A673 (cell line): ENCODE results near the gene SNRPA1. TPM values are rescaled to one million over a fixed set of nuclear protein-coding genes. Genes with fewer than 3 reads are reported as not detected.

Experiments used
- BruUV-seq: library from RNA; stranded (reverse); fragments of 400-500 nt; replicated peaks from 2 replicates; lab custom pipeline; 2021; lab: Mats Ljungman, UMichigan
- CTCF ChIA-PET: fragments of 300-600 bp; sonication (Branson Sonifier 250); formaldehyde crosslinking; loops from one replicate; lab custom pipeline; 2022; ENCODE audit warnings: antibody characterized with exemption; lab: Charles Lee
- POLR2A ChIA-PET: fragments of 300-600 bp; sonication (Branson Sonifier 250); formaldehyde crosslinking; loops from one replicate; lab custom pipeline; 2022; ENCODE audit warnings: antibody characterized with exemption; ENCODE audit not compliant: low non-redundant PET; lab: Charles Lee
- DNase-seq: peaks from one replicate; pipeline ENCODE4 v3.0.0-alpha.2; 2015; ENCODE audit warnings: low spot score
- H3K27ac ChIP-seq: fragments of 200-600 bp; sonication (generic); 2 replicates; pipeline ENCODE4 v1.5.1; 2016; ENCODE audit warnings: mixed run types, low read depth, mild to moderate bottlenecking, mixed read lengths, antibody characterized with exemption, low read length; ENCODE audit not compliant: poor library complexity, severe bottlenecking
- H3K27me3 ChIP-seq: fragments of 200-600 bp; sonication (generic); replicated peaks from 2 replicates; pipeline ENCODE4 v1.6.1; 2017; ENCODE audit warnings: mixed run types, low read depth, mild to moderate bottlenecking, mixed read lengths, antibody characterized with exemption, low read length; ENCODE audit not compliant: insufficient read depth, poor library complexity
- H3K36me3 ChIP-seq: fragments of 200-600 bp; sonication (generic); 2 replicates; pipeline ENCODE4 v1.6.1; 2016; ENCODE audit warnings: mixed run types, mild to moderate bottlenecking, mixed read lengths, antibody characterized with exemption, low read length; ENCODE audit not compliant: insufficient read depth, poor library complexity, severe bottlenecking
- H3K4me1 ChIP-seq: fragments of 200-600 bp; sonication (generic); 2 replicates; pipeline ENCODE4 v1.6.1; 2017; ENCODE audit warnings: mixed run types, mild to moderate bottlenecking, mixed read lengths, antibody characterized with exemption, low read length; ENCODE audit not compliant: insufficient read depth, poor library complexity, severe bottlenecking
- H3K4me3 ChIP-seq: fragments of 200-600 bp; sonication (generic); 2 replicates; pipeline ENCODE4 v1.5.1; 2016; ENCODE audit warnings: low read depth, mixed run types, mild to moderate bottlenecking, mixed read lengths, low read length; ENCODE audit not compliant: poor library complexity, severe bottlenecking
- H3K9me3 ChIP-seq: fragments of 200-600 bp; sonication (generic); 2 replicates; pipeline ENCODE4 v1.6.1; 2016; ENCODE audit warnings: mixed run types, low read depth, mild to moderate bottlenecking, mixed read lengths, antibody characterized with exemption, low read length; ENCODE audit not compliant: poor library complexity, severe bottlenecking
- EZH2 ChIP-seq: fragments of 200-600 bp; sonication (generic); IDR thresholded peaks from 2 replicates; pipeline ENCODE4 v1.6.1; 2017; ENCODE audit warnings: borderline replicate concordance, low read depth, mild to moderate bottlenecking, mixed read lengths, antibody characterized with exemption, low read length; ENCODE audit not compliant: poor library complexity, severe bottlenecking
- intact Hi-C: fragments of 100-400 bp; cut with micrococcal nuclease; formaldehyde crosslinking; loops from one replicate; pipeline ENCODE4 v1.10.0; 2022; ENCODE audit not compliant: unreplicated experiment
- total RNA-seq: library from RNA; stranded (reverse); gene quantifications from 2 replicates; pipeline ENCODE4 v1.2.3, GENCODE V29; 2021
- TF ChIP-seq, protein P1 (sequence below): fragments of 300-800, 200-600 bp; sonication (generic); conservative IDR thresholded peaks from 2 replicates; pipeline ENCODE4 v1.5.1; 2017; ENCODE audit warnings: low read depth, mild to moderate bottlenecking, antibody characterized with exemption, low read length, moderate library complexity, mixed read lengths

The SNRPA1 gene
- total RNA-seq, 1 experiment from 2014 or later, result 206 TPM

GRCh38 chr15:101316529-101316928, 21.5 kb upstream of the SNRPA1 start:
- no TSS peak for BruUV-seq
- CTCF ChIA-PET, result no interaction called here

DNA sequence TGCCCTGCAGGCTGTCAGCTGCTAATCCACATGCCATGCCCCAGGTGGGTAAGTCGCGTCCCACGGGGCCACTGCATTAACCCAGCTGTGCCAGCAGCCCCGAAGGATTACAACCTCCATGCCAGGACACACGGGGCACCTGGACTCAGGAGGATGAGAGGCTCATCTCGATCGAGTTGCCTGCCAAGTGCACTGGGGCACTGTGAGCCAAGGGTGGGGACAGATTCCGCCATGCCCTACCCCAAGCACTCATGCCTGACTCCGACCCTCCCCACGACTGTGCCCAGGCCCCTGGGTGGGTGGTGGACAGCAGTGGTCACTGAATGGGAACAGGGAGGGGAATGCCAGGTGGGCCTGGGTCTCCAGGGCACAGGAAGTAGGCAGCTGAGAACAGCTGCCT, 20.7 kb upstream of the SNRPA1 start:
- POLR2A ChIA-PET, result no interaction called here
- Histone ChIP-seq H3K4me1 (peaks cover 6% of the 10 kb centered on the region), H3K36me3 (no peaks in the 10 kb centered on the region), H3K27me3 (no peaks in the 10 kb centered on the region), H3K9me3 (no peaks in the 10 kb centered on the region), H3K27ac (no peak overlapping the region), H3K4me3 (no peak overlapping the region)
- intact Hi-C loops, result no loop called here
- TF ChIP-seq, protein P1, sequence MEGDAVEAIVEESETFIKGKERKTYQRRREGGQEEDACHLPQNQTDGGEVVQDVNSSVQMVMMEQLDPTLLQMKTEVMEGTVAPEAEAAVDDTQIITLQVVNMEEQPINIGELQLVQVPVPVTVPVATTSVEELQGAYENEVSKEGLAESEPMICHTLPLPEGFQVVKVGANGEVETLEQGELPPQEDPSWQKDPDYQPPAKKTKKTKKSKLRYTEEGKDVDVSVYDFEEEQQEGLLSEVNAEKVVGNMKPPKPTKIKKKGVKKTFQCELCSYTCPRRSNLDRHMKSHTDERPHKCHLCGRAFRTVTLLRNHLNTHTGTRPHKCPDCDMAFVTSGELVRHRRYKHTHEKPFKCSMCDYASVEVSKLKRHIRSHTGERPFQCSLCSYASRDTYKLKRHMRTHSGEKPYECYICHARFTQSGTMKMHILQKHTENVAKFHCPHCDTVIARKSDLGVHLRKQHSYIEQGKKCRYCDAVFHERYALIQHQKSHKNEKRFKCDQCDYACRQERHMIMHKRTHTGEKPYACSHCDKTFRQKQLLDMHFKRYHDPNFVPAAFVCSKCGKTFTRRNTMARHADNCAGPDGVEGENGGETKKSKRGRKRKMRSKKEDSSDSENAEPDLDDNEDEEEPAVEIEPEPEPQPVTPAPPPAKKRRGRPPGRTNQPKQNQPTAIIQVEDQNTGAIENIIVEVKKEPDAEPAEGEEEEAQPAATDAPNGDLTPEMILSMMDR, result no peak
- TF ChIP-seq EZH2, result no peak
- CTCF ChIA-PET, result no interaction called here
- no peak for DNase-seq
- BruUV-seq, result no TSS peak

More at GRCh38 chr15:101316529-101316928, 21.5 kb upstream of the SNRPA1 start:
- POLR2A ChIA-PET, result no interaction called here
- H3K4me1 ChIP-seq, result peaks cover 6% of the 10 kb centered on the region
- no peaks in the 10 kb centered on the region for H3K36me3 ChIP-seq
- no peaks in the 10 kb centered on the region for H3K9me3 ChIP-seq
- H3K27ac ChIP-seq, result no peak overlapping the region
- no peak for DNase-seq
- TF ChIP-seq, protein P1, result no peak
- no peak for TF ChIP-seq EZH2
- intact Hi-C loops, result no loop called here
- no peaks in the 10 kb centered on the region for H3K27me3 ChIP-seq
- no peak overlapping the region for H3K4me3 ChIP-seq

DNA sequence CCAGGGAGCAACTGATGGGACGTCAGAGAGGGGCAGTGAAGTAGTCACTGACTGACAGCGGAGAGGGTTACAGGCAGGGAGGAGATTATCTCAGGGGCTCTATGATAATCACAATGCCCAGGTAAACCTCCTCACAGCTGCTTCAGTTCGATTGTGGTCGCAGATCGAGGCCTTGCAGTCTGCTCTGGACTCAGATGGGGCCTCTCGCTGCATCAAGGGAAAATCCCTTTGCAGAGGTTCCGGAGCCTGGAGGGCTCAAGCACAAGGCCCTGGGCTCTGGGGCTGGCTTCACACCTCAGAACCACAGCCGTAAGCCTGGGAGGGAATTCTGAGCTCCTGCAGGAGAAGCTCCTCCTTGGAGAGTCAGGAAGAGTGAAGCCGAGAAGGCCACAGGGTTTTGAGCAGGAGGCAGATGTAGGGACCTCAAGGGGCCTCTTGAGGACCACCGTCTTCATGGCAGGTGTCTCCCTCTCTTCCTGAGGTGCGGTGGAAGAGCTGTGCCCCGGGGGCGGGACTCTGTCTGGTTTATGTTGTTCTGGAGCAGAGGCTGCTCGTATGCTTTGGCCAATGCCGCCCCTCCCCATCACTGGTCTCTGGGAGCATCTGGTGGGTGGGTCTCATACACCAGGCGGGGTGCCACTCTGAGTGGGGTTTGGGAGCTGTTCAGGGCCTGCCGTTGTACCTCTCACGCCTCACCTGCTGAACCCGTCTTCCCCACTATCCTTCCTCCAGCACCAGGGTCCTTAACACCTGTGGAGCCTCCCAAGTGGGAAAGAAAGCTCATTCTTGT, 19.5 kb upstream of the SNRPA1 start:
- Histone ChIP-seq H3K4me1 (no peaks in the 10 kb centered on the region), H3K4me3 (no peak overlapping the region), H3K9me3 (no peaks in the 10 kb centered on the region), H3K36me3 (no peaks in the 10 kb centered on the region), H3K27ac (no peak overlapping the region), H3K27me3 (no peaks in the 10 kb centered on the region)
- intact Hi-C loops, result no loop called here
- no peak for DNase-seq
- BruUV-seq, result no TSS peak
- TF ChIP-seq, protein P1, result no peak
- TF ChIP-seq EZH2, result no peak
- ChIA-PET POLR2A (no interaction called here), CTCF (no interaction called here)
